ENCODE data around the gene ZIC1. TPM values are rescaled to one million over a fixed set of nuclear protein-coding genes. Genes with fewer than 3 reads are reported as not detected.

Gene ZIC1
- total RNA-seq, 1 donor: 0.18 TPM

DNA sequence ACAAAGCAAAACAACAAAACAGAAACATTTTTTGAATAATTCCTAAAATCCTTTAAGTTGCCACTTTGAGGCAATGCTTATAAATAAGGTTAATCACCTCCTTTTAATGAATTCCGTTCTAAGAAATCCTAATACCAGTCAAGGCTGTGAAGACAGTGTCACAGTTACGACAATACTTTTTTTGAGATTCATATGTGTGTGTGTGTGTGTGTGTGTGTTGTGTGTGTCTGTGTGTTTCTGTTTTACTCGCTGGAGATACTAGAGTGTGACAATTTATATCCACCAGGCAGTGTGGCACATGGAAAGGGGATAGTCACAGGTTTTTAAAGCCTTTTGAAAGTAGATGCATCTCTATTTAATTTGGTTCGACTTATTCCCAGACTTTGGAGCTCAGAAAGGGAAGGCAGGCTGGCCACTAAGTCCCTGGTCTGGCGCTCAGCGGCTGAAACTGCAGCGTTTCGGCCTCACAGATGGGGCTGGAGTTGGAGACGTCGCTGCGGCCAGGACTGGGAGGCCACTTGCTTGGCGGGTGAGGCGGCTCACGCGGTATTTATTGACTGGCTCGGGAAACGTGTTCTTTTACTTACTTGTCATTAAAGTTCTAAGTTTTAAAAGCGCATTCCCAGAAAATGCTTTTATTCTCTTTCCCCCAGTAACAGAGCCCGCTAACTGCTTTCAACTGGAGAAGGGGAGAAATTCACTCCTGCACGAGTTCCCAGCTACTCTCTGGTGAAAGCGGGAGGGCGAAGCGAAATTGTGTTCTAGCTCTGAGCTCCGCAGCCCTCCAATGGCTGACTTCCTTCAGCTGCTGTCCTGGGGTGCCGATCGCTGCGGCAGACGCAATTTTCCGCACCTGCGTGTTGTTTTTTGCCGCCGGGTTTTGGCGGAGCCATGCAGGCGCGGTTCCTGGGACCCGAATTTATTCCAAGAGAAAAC is 13.7 kb downstream of the ZIC1 start:
- TF ChIP-seq, protein P1, sequence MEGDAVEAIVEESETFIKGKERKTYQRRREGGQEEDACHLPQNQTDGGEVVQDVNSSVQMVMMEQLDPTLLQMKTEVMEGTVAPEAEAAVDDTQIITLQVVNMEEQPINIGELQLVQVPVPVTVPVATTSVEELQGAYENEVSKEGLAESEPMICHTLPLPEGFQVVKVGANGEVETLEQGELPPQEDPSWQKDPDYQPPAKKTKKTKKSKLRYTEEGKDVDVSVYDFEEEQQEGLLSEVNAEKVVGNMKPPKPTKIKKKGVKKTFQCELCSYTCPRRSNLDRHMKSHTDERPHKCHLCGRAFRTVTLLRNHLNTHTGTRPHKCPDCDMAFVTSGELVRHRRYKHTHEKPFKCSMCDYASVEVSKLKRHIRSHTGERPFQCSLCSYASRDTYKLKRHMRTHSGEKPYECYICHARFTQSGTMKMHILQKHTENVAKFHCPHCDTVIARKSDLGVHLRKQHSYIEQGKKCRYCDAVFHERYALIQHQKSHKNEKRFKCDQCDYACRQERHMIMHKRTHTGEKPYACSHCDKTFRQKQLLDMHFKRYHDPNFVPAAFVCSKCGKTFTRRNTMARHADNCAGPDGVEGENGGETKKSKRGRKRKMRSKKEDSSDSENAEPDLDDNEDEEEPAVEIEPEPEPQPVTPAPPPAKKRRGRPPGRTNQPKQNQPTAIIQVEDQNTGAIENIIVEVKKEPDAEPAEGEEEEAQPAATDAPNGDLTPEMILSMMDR (IDR thresholded peaks at IDR 0.05; ENCODE audit: insufficient read depth, low read length): no peak
- DNase-seq (ENCODE audit: low read depth): no peak
- no peak overlapping the region for H3K4me3 ChIP-seq (ENCODE audit: low read depth, low read length)

GRCh38 chr3:147423537-147423797 is 14.3 kb downstream of the ZIC1 start:
- no peak overlapping the region for H3K4me3 ChIP-seq (ENCODE audit: low read depth, low read length)
- TF ChIP-seq, protein P1 (IDR thresholded peaks at IDR 0.05; ENCODE audit: insufficient read depth, low read length): no peak
- no peak for DNase-seq (ENCODE audit: low read depth)

- DNase-seq (ENCODE audit: low read depth): no peak
- TF ChIP-seq, protein P1 (IDR thresholded peaks at IDR 0.05; ENCODE audit: insufficient read depth, low read length): no peak
- H3K4me3 ChIP-seq (ENCODE audit: low read depth, low read length): no peak overlapping the region
Observed at GRCh38 chr3:147423798-147424580, 14.8 kb downstream of the ZIC1 start.

DNA sequence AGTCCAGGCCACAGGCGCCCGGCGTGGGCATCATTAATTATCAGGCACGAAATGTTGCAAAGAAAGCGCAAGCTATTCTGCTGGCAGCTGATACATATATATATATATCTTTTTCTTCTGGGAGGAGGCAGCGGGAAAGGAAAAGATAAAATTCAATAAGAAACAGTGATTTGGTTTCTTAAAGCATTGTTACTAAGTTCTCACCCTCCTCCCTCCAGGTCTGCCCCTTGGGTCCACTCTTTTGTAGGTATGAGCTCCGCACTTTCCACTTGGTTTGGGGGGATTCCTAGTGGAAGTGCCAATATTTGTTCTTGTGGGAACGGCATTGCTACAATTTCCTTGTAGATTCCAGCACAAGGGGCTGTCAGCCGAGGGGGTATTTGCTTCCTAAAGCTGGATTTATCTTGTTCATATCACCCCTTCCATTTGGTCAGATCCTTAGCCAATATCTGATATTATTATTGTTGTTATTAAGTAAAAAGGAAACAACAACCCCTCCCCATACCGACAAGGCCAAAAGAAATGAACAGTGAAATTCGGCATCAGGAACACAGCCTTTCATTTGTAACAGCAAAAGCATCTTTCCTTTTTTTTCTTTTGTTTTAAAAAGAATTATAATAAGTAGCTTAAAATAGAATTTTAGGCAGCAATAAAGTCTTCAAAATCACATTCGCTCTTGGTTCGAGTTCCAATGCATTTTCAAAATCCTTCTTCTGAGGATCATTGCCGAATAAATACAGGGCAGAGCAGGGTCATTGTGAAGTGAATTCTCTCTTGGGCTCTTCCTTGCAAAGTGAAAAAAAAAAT is 15.6 kb downstream of the ZIC1 start:
- DNase-seq (ENCODE audit: low read depth): no peak
- TF ChIP-seq, protein P1 (IDR thresholded peaks at IDR 0.05; ENCODE audit: insufficient read depth, low read length): no peak
- no peak overlapping the region for H3K4me3 ChIP-seq (ENCODE audit: low read depth, low read length)

DNA sequence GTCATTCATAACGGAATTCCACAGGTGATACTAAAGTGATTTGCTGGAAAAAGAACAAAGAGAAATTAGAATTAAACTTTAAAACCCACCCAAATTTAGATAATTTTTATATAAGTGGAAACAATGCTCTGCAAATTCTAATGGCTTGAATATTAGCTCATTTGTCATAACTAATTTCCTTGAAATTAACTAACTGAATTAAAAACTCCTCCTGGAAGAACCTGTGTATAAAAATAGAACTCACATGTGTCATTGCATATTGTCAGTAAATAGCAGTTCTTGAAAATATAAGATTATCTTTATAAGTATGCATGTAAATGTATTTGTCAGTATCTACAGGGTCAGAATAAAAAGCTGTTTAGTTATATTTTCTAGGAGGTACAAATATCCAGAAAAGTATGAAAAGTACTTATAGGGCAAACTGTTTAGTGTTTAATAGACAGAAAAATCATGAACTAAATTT is 16.3 kb downstream of the ZIC1 start:
- no peak overlapping the region for H3K4me3 ChIP-seq (ENCODE audit: low read depth, low read length)
- DNase-seq (ENCODE audit: low read depth): no peak
- TF ChIP-seq, protein P1 (IDR thresholded peaks at IDR 0.05; ENCODE audit: insufficient read depth, low read length): no peak

DNA sequence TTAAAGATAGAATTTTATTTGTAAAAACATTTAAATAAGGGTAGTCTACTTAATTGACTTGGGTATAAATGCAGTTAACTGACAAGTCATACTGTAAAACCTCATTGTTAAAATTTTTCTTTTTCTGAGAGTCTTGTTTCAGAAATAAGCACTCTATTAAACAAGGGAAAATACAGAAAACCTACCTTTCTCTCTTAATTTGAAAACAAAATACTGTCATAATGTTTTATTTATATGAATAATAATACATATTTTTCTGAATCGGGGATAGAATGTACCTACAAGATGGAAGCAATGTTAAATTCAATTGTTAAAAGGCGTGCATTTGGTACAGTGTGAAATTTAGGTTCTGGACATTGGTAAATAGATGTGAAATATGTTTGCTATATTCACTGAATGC is 17.8 kb downstream of the ZIC1 start:
- TF ChIP-seq, protein P1 (IDR thresholded peaks at IDR 0.05; ENCODE audit: insufficient read depth, low read length): no peak
- no peak for DNase-seq (ENCODE audit: low read depth)
- H3K4me3 ChIP-seq (ENCODE audit: low read depth, low read length): no peak overlapping the region
